ENCODE results near the gene MINDY4.

The MINDY4 gene

DNA sequence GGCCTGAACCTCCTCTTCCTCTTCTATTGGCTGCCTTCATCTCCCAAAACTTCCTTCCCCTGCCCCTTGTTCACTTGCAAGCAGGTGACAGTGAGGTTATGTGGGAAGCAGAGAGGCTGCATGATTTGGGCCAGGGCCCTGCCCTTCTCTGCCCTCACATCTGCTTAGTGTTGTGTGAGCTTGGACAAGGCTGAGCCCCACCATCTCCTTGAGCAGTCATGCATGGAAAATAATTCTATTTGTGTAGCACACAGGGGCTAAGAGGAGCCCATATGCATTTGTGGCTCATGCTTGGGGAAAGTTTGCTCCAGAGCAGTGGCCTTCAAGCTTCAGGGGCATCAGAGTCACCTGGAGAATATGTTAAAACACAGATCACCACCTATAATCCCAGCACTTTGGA is 113.7 kb downstream of the MINDY4 start:
- no peak for DNase-seq

DNA sequence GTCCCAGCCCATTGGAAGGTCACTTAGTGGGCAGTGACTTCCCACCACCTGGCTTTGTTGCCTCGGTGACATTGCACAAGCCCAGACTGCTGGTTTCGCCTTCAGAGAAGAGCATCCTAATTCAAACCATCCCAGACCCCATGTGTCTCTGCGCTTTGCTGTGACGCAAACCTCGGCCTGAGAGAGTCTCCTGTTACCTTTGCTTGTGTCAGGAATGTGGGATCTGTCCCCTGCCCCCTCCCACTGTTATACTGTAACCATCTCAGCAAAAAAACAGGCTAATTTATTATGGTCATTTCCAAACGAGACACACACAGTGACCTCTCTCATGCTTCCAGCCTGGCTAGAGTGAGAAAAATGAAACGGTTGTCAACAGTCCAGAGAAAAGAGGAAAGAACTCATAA is 115.4 kb downstream of the MINDY4 start:
- DNase-seq: no peak

DNA sequence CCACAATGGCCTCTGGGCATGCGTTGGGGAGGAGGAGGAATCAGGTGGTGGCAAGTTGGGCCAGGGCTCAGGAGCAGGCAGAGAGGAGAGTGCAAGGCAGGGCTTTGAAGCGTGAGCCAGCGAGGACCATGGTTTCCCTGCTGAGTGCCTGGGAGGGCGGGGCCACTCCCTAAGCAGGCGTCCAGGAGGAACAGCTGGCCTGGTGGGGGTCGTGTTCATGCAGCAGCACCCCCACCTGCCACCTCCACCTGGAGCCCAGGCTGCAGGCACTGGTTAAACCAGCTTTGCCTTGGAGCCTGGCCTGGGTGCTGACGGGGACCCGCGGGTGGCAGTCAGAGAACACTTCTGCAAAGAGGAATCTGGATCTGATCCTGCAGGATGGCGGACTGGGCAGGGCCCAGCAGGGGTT is 116.3 kb downstream of the MINDY4 start:
- DNase-seq: no peak

DNA sequence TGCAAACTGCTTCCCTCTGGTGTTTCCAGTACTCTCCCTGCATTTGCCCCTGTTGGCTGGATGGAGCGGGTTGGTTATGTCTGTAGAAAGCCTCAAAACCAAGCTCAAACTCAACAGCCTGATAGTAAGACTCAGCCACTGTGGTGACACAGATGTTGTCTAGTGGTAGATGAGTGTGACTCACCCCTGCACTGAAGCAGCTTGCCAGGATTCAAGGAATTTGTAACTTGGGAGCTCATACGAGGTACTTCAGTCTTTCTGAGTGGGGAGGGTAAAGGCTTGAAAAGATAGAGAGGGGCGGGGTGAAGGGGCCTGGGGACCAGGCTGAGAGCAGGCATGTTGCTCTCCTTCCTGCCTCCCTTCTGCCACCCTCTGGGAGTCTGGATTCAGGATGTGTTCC is 117.5 kb downstream of the MINDY4 start:
- DNase-seq: no peak

DNA sequence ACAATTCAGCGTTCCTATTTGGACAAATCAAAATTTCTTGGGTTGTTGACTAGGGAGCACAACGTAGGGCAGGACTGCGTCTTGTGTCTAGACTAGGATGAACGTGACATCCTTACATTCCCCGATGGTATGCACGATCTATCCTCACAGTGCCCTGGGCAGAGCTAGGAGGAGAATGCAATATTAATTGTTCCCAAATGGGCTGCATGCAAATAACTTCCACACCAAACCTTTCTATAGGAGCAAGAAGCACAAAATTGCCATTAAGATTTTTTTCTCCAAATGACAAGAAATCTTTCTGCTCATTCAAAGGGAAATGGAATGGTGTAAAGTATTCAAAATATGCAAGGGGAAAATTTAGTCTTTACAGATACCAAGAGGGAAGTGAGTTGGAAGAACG is 119.0 kb downstream of the MINDY4 start:
- no peak for DNase-seq

DNA sequence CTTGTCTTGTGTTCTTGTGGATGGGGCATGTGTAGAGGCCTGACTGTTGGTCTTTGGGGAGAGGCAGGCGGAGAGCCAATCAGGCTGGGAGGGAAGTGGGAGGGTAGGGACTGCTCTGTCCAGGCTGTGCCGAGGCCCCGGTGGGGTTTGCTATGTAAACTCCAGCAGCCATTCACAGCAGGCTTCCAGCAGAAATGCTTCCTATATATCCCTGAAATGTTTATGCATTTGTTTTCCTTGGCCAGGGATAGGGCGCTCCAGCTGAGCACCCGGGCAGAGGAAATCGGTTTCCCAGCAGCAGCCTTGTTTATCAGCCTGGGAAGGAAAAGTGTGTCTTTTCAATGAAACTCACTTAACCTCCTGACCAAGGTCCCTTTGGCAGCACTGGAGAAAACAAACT is 122.1 kb downstream of the MINDY4 start:
- DNase-seq: no peak

DNA sequence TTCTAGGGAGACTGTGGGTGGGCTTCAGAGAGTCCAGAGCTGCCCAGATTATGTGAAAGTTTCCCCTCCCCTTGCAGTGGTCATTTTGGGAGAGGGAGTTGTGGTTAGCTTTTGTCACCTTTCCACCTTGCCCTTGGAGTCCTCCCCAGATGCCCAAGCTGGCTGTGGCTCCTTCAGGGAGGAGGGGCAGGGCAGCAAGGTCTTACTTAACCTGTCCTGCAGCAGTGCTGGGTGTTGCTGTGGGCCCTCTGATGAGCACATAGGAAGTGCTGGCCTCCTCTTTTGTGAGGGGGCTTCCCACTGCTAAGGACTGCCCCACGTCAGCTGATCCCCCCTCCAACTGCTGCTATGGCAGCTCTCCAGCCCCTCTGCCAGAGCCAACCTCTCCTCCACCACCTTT is 122.8 kb downstream of the MINDY4 start:
- DNase-seq: no peak

DNA sequence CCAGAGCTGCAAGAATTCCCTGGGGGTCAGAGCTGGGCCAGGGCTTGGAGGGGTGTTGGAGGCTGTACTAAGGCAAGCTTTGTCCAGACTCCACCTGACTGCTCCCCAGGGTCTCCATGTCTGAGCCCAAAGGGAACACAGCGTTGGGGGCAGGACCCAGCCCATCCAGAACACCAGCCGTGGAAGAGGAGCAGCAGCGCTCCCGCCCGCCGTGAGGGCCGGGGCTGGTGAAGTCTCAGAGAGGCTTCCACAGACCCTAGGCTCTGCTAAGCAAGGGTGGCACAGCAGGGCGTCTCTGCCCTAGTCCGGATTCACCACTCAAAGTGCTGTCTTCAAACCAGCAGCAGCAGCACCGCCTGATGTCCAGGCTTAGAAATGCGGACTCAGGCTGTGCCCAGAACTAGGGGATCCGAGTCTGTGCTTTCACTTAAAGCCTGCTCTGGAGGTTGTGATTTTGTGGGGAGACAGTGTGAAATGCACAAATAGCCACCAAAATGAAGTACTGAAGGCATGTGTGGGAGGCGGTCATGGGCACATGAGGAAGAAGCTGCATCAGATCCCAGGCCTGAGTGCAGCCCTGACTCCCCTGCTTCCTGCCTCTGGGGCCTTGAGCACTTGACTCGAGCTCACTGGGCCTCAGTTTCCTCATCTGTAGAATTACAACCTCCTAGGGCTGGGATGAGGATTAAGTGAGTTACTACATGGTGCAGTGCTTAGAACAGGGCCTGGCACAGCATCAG is 123.8 kb downstream of the MINDY4 start:
- no peak for DNase-seq

DNA sequence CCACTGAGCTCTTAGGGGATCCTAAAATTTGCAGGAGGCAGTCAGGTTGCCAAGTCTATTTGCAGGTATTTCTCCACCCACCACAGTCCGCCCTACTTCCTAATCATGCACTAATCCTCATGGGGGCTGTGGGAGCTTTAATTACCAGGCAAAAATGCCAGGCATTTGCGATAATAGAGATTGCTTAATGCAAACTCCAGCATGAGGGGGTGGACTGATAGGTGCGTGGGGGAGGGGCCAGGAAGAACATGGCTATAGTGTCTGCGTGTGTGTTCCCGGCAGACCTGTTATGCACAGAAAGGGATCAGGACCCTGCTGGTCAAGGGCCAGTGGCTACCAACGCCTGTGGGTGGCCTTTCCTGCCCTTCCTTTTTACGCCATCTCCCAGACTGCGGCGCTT is 124.8 kb downstream of the MINDY4 start:
- no peak for DNase-seq

DNA sequence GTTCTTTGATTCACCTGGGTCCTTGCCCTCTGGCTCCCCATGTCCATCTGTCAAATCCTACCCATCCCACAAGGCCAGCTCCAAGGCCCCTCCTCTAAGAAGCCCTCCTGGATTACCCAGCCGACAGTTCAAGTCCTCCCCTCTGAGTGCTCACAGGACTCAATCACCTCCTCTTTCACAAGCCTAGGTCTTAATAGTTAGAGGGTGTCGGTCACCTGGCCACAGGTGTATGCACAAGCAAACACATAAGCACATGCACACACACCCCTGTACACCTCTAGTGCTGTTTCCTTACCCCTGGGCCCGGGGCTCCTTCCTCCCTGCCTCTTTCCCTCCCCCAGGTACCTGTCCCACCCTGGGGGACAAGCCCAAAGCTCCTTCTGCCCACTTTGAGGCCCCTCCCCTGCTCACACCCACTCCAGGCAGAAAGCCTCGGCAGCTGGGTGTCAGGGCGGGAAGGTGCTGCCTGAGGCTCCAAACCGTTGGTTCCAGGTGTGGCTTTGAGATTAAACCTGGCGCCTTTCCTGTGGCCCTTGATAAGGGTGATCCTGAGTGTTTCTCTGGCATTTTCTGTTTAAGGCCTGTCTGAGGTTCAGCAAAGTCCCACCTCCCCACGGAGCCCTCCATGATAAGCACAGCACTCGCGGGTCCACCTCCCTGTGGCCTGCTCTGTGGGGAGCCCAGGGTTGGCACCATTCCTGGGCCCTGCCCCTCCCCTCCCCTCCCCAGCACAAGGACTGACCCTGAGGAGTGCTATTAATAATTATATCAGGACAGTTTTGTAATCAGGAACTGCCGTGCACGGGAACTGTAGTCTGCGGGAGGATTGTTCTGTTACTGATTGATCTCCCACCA is 125.8 kb downstream of the MINDY4 start:
- DNase-seq: no peak

DNA sequence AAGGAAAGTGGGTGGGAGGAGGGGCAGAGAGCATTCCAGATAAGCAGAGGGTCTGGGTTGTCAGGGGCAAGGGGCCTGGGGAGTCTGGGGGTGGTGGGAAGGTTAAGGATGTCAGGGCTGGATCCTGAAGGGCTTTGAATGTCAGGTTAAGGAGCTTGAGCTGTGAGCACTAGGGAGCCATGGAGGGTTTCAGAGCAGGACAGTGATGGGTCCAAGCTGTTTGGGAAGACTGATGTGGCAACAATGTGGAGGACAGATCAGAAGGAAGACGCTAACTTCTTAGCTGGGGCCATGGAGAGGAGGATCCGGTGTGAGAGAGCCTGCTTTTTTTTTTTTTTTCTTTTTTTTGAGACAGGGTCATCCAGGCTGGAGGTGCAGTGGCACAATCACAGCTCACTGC is 126.6 kb downstream of the MINDY4 start:
- DNase-seq: no peak

DNA sequence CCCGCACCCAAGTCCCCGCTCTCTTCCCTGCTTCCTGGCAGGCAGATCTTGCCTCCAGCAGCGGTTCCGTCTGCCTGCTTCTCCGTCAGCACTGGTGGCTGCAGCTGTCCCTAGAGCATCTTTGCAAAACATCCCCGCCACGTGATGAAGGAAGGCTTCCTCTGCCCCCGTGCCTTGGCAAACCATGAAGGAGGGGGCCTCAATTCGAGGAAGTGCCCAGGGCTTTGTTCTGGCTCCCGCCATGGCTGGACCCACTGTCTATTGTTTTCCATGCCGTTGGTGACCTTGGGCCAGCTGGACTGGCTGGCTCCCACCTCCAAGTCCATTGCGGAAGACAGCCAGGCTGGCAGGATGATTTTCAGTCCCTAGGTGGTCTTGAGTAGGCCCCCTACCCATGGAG is 127.2 kb downstream of the MINDY4 start:
- DNase-seq: no peak

DNA sequence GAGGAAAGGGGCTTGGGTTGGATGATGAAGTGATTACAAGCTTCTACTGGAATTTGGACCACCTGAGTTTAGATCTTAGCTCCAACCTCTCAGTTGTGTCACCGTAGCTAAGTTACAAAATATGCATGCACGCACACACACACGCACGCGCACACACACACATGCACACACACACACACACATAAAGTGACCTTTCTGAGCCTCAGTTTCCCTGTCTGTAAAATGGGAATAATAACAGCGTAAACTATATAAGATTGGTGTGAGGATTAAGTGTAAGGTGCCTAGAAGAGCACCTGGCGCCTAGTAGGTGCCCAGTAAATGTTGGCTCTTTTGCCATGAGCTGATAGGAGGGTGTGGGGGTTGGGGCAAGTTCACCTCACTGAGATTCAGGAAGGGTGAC is 127.8 kb downstream of the MINDY4 start:
- no peak for DNase-seq

DNA sequence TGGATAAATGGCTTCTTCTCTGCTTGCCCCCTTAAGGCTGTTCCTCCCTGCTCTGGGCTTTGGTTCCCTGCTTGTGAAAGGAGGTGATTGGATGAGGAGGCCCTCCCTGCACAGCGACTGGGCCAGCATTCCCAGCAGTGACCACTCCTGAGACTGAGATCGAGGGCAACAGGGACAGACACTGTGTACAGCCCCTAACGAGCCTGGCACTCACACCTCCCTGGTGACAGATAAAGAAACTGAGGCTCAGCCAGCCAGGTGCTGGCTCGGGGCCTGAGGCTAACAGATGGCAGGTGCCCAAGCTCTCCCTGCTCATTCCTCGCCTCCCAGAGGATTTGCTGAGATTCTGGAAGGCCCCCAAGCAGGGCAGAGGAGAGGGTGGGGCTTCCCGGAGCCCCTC is 128.4 kb downstream of the MINDY4 start:
- DNase-seq: no peak

DNA sequence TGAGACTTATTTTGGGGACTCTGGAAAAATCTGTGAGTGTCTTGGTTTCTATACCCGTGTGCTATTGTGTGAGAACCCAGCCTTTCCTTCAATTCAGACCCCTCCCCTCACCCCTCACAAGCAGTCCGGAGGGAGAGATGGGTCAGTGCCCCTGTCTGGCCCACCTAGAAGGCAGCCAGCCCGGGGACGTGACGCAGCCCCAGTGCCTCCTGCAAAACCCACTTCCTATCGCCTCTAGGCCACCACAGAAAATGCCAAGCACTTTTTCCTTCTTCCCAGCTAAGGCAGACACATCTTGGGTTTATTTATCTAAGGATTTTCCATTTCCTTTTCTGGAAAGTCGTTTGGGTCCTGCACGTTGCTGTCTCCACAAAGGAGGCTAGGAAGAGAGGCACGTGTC is 128.8 kb downstream of the MINDY4 start:
- DNase-seq: no peak

DNA sequence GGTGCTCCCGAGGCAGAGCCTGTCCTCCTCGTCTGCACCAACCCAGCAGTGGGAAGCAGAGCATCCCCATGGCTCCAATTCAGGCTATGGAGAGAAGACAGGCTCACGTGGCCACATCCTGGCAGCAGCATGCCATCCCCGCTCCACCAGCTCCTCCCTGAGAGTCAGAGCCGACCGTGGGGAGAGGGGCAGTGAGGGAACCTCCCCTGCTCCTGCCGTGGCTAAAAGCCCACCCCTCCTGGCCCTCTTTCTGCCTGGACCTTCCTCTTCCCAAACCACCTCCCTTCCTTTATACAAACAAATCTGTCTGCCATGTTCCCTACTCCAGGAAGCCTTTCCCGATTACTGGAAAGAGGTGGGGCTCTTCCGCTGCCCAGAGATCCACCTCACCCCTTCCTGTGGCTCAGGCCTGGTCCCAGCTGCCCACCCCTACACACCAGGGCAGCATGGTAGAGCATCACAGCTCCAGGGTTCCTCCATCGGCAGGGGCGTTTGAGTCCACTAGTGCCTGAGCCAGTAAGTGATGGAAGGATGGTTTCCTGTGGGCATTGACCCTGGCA is 129.7 kb downstream of the MINDY4 start:
- no peak for DNase-seq

DNA sequence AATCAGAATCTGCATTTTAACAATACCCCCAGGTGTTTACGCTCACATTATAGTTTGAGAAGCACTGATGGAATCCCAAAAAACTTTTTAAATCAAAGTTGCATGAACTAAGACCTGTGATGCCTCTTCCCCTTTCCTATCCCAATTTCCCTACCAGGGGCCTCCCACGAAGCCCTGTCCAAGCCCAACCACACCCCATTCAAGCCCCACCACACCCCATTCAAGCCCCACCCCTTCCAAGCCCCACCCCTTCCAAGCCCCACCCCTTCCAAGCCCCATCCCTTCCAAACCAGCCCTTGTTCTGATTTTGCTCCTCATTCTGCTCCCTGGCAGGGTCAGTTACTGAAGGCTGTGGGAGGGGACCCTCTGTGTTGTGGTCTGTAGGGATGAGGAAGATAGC is 130.6 kb downstream of the MINDY4 start:
- no peak for DNase-seq

DNA sequence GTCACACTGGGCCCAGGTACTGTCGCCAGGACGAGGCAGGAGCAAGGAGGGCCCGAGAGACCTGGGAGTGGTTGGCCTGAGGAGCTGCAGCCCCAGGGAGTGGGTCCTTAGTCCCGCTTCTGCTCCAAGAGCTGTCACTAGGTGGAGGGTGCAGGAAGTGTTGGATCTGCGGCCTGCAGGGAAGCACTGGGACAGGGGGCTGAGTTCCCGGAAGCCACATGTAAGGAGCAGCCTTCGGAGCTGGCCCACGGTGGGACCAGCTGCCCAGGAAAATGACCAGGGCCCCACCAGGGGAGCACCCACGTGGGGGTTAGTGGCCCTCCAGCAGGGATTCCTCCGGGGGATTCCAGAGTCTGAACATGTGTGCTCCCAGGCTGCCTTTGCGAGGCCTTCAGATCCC is 131.2 kb downstream of the MINDY4 start:
- no peak for DNase-seq

DNA sequence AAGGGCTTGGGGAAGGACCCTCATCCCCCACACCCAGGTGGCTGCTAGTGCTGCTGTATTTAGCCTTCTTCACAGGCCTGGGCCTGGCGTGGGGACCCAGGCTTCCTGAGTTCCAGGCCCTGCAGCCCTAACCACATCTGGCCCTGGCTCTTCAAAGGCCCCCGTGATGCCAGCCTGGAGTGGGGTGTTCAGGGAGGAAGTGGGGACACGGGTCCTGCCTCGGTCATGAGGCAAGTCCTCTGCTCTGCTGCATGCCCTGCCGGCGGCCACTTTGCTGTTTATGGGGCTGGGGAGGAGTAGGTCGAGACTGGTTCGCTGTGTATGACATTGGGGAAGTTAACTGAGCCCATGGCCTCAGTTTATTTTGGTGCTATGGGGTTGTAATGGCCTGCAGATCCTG is 131.9 kb downstream of the MINDY4 start:
- no peak for DNase-seq

DNA sequence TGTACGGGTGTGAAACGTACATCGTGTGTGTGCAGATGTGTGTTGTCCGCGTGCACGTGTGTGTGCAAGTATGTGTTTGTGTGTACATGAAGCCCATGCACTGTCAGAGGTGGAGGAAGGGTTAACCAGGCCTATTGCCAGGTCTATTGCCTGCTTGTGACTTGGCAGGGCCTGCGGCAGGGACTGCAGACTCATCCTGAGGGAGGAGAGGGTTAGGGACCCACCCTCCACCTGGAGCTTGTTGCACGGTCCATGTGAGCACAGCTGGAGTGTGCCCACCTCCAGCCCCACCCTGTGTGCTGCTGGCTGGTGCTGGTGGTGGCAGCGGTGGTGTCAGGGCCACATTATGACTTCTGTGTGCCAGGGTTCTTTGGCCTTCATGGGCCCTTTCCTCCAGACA is 133.3 kb downstream of the MINDY4 start:
- no peak for DNase-seq

DNA sequence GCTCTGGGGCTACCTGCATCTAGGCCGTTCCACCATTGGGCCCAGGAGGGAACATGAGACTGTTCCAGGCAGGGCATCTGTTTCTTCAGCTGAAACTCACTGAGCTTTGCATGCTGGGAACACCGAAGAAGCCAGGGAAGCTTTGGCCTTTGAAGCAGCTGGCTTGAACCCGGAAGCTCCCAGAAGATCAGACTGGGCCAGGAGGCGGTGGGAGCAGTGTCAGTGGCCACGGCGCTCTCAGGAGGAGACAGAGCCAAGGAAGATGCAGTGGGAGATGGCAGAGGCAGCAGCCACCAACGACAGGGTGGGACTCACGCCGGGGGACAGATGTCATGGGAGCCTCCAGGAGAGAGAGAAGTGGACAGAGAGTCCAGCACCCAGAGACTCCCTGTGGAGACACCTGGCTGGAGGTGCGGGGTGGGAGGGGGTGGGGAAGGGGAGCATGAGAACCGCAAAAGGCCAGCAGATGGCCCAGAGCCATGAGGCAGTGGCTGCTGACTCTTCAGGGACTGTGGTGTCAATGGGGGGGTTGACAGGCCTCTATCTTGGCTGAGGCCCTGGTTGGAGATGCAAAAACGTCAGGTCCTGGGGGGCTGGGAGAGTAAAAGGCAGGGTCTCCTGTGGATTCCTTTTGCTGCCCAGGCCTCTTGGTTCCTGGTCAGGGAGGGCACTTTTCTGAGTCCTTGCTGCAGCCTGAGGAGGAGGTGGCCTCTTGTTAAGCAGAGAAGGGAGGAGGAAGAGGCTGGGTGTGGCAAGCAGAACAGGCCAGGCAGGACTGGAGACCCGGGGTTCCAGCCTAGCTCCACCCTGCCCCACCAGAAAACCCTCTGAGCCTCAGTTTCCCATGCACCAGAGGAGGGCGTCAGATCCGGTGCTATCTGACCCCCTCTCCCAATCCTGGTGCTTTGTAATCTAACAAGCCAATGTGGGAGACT is 134.1 kb downstream of the MINDY4 start:
- no peak for DNase-seq

DNA sequence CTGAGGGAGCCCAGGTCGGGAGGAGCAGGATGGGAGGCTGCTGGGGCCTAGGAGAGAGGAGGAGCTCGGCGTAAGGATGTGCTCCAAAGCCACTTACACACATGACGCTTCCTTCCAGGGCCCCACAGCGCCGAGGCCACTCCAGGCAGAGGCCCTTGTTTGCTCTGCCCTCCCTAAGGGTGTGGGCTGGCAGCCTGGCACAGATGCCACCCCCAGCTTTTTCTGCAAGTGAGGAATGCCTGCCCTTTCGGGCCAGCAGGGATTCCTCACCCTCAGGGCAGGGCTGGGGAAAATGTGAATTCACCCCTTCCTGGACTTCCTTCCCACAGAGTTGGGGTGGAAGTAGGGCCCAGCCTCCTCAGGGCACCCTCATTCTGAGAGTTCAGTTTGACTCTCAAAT is 134.8 kb downstream of the MINDY4 start:
- no peak for DNase-seq
